Measurements from ENCODE around the gene RIMOC1. TPM values are rescaled to one million over a fixed set of nuclear protein-coding genes. Genes with fewer than 3 reads are reported as not detected.

The RIMOC1 gene
- polyA plus RNA-seq, 1 donor (not counting 4 experiments of a cell fraction or from before 2014, with no cell fraction given) = 23.7 TPM

GRCh38 chr5:41892031-41892430 is 12.1 kb upstream of the RIMOC1 start:
- no peaks in the 10 kb centered on the region for H3K9me1 ChIP-seq (ENCODE audit: control insufficient read depth, extremely low read depth, insufficient read depth, low read length)
- peaks cover 6% of the 10 kb centered on the region for H3K27me3 ChIP-seq (ENCODE audit: control insufficient read depth, extremely low read depth, insufficient read depth, low read length)
- no peak overlapping the region for H3K9ac ChIP-seq (ENCODE audit: control insufficient read depth, extremely low read depth, insufficient read depth, low read length)
- dilution Hi-C loops (cut with MboI; ENCODE audit: extremely low pct_ligation_motif_present, low sequenced_read_pairs) = no loop called here
- H3K4me3 ChIP-seq (ENCODE audit: control insufficient read depth in 2 of 3, extremely low read depth in 1 of 3, insufficient read depth in 2 of 3, low read depth in 1 of 3, low read length in 3 of 3) = no peak overlapping the region
- H3K4me2 ChIP-seq (ENCODE audit: control insufficient read depth, extremely low read depth, insufficient read depth, low read depth, low read length) = no peak overlapping the region
- no peak overlapping the region for H3K27ac ChIP-seq (ENCODE audit: control insufficient read depth, insufficient read depth, low read length)
- H3K9me3 ChIP-seq (ENCODE audit: control insufficient read depth, low read depth, low read length) = no peaks in the 10 kb centered on the region
- H2AFZ ChIP-seq (ENCODE audit: control insufficient read depth, low read length) = no peak overlapping the region
- no peaks in the 10 kb centered on the region for H4K20me1 ChIP-seq (ENCODE audit: control insufficient read depth, extremely low read depth, insufficient read depth, low read length)
- no peaks in the 10 kb centered on the region for H3K4me1 ChIP-seq (ENCODE audit: control insufficient read depth, extremely low read depth, insufficient read depth, low read length)
- TF ChIP-seq EZH2 (IDR thresholded peaks at IDR 0.05; ENCODE audit: low read length) = no peak
- TF ChIP-seq CTCF (optimal IDR thresholded peaks at IDR 0.05 in 1 of 3, IDR thresholded peaks at IDR 0.05 in 1 of 3, conservative IDR thresholded peaks at IDR 0.05 in 1 of 3; ENCODE audit: extremely low read depth in 1 of 3, insufficient read depth in 2 of 3, low read length in 3 of 3) = no peak
- FAIRE-seq (no peak), DNase-seq (ENCODE audit: low read depth, low spot score) (no peak)
- H3K36me3 ChIP-seq (ENCODE audit: control insufficient read depth in 2 of 2, extremely low read depth in 1 of 2, insufficient read depth in 2 of 2, low read length in 2 of 2) = no peaks in the 10 kb centered on the region
- no peaks in the 10 kb centered on the region for H3K79me2 ChIP-seq (ENCODE audit: control insufficient read depth, insufficient read depth, low read length)

- H3K9me3 ChIP-seq (ENCODE audit: control insufficient read depth, low read depth, low read length) = no peaks in the 10 kb centered on the region
- H3K4me1 ChIP-seq (ENCODE audit: control insufficient read depth, extremely low read depth, insufficient read depth, low read length) = no peaks in the 10 kb centered on the region
- H3K9me1 ChIP-seq (ENCODE audit: control insufficient read depth, extremely low read depth, insufficient read depth, low read length) = no peaks in the 10 kb centered on the region
- H3K79me2 ChIP-seq (ENCODE audit: control insufficient read depth, insufficient read depth, low read length) = no peaks in the 10 kb centered on the region
- no peaks in the 10 kb centered on the region for H4K20me1 ChIP-seq (ENCODE audit: control insufficient read depth, extremely low read depth, insufficient read depth, low read length)
- dilution Hi-C loops (cut with MboI; ENCODE audit: extremely low pct_ligation_motif_present, low sequenced_read_pairs) = no loop called here
- peaks cover 6% of the 10 kb centered on the region for H3K27me3 ChIP-seq (ENCODE audit: control insufficient read depth, extremely low read depth, insufficient read depth, low read length)
- no peak for DNase-seq (ENCODE audit: low read depth, low spot score)
- no peak for FAIRE-seq
- H3K36me3 ChIP-seq (ENCODE audit: control insufficient read depth in 2 of 2, extremely low read depth in 1 of 2, insufficient read depth in 2 of 2, low read length in 2 of 2) = no peaks in the 10 kb centered on the region
- no peak overlapping the region for H3K4me3 ChIP-seq (ENCODE audit: control insufficient read depth in 2 of 3, extremely low read depth in 1 of 3, insufficient read depth in 2 of 3, low read depth in 1 of 3, low read length in 3 of 3)
- no peak overlapping the region for H3K9ac ChIP-seq (ENCODE audit: control insufficient read depth, extremely low read depth, insufficient read depth, low read length)
- no peak overlapping the region for H2AFZ ChIP-seq (ENCODE audit: control insufficient read depth, low read length)
- TF ChIP-seq CTCF (optimal IDR thresholded peaks at IDR 0.05 in 1 of 3, IDR thresholded peaks at IDR 0.05 in 1 of 3, conservative IDR thresholded peaks at IDR 0.05 in 1 of 3; ENCODE audit: extremely low read depth in 1 of 3, insufficient read depth in 2 of 3, low read length in 3 of 3) = no peak
- H3K27ac ChIP-seq (ENCODE audit: control insufficient read depth, insufficient read depth, low read length) = no peak overlapping the region
- no peak overlapping the region for H3K4me2 ChIP-seq (ENCODE audit: control insufficient read depth, extremely low read depth, insufficient read depth, low read depth, low read length)
These were observed 10.9 kb upstream of the RIMOC1 start for GRCh38 chr5:41893074-41893851.

Data from keratinocyte (primary cell).